D721Med (cell line): ENCODE results near the gene POLR3G.

Source experiments
- DNase-seq: peaks from one replicate; pipeline ENCODE4 v3.0.0; 2011; ENCODE audit warnings: low spot score; ENCODE audit not compliant: insufficient read length
- FAIRE-seq: peaks from 2 replicates; lab custom pipeline; 2011; peaks lifted over from hg19 to GRCh38; lab: Jason Lieb, UNC
- CTCF ChIP-seq: IDR thresholded peaks from 2 replicates; pipeline ENCODE4 v1.5.1; 2012; ENCODE audit warnings: mild to moderate bottlenecking, control low read depth; ENCODE audit not compliant: insufficient read depth; ENCODE audit errors: missing control alignments

The POLR3G gene

GRCh38 chr5:90474235-90475107 lies at the start of gene POLR3G, which contains the start of gene MBLAC2:
POLR3G (plus strand) TSS chr5:90474864; CDS start chr5:90485568, 10,704 bp downstream.
MBLAC2 (minus strand) TSS chr5:90474771; CDS start chr5:90474292, 479 bp downstream.
- TF ChIP-seq CTCF, result no peak
- DNase-seq (peak; percentile 50), FAIRE-seq (no peak)

- DNase-seq (no peak), FAIRE-seq (peak; percentile 67)
- peak; percentile 79 for TF ChIP-seq CTCF
These were observed 40.4 kb upstream of the POLR3G start for GRCh38 chr5:90434116-90434714.

GRCh38 chr5:90437663-90438062 lies 37.0 kb upstream of the POLR3G start:
- FAIRE-seq (no peak), DNase-seq (no peak)

GRCh38 chr5:90438100-90438499 lies 36.6 kb upstream of the POLR3G start:
- no peak for TF ChIP-seq CTCF
- DNase-seq, result no peak
- FAIRE-seq, result no peak

More at GRCh38 chr5:90437663-90438062, 37.0 kb upstream of the POLR3G start:
- TF ChIP-seq CTCF, result no peak

- FAIRE-seq, result no peak
- TF ChIP-seq CTCF, result no peak
- no peak for DNase-seq
These were observed 34.0 kb upstream of the POLR3G start for GRCh38 chr5:90440644-90441043.

GRCh38 chr5:90446961-90447360 lies 27.7 kb upstream of the POLR3G start:
- no peak for FAIRE-seq
- TF ChIP-seq CTCF, result no peak
- DNase-seq, result no peak
